LNCaP clone FGC (cell line): ENCODE results near the gene CHCT1.

Experiments
- DNase-seq: peaks from one replicate; pipeline ENCODE4 v3.0.0-alpha.2; 2011; ENCODE audit warnings: low read depth
- H3K4me3 ChIP-seq: 2 replicates; pipeline ENCODE4 v1.5.1; 2011; ENCODE audit warnings: mild to moderate bottlenecking, low read depth, low read length, control low read depth
- TF ChIP-seq, protein P1 (sequence below): IDR thresholded peaks from 2 replicates; pipeline ENCODE4 v1.5.1; 2012; ENCODE audit warnings: mild to moderate bottlenecking; ENCODE audit not compliant: control insufficient read depth, insufficient read depth; ENCODE audit errors: extremely low read depth

CHCT1 gene

DNA sequence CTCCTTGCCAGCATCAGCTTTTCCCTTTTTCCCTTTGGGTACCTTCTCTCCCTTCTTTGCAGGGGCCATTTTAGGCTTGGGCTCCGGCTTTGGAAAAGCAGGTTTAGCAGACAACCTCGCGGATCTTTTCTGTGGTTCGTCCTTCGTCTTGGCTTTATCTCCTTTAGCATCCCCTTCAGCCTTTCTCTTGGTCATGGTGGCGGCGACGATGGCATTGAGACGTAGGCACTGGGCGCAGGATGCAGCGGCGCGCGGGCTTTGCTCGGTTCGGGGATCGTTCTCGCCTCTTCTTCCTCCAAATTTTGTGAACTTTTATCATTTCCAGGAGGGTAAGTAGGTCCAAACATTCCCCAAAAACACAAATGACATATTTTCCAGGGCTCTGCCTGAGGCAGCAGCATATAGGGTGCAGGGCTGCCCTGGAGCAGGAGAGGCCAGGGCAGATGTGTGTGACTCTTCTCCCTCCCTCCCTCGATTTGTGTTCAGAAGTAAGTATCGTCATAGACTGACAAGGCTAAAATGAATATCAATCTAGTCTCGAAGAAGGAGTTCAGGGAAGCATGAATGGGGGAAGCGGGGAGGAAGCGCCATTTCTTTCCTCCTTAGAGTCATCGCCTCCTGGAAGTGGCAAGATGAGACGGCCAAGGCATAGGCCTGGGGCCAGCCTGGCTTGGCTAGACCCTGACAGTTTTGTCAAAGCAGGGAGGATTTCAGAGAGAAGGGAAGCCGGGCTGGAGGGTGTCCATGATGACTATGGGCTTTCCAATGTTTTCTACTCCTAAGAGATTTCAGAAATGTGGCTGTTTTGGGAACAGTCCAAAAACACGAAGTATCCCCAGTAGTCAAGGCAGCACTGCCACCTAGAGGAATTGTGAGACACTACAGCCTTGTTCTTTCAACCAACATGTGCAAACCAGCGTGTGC lies 13.2 kb downstream of the CHCT1 start:
- H3K4me3 ChIP-seq, result no peak overlapping the region
- TF ChIP-seq, protein P1, sequence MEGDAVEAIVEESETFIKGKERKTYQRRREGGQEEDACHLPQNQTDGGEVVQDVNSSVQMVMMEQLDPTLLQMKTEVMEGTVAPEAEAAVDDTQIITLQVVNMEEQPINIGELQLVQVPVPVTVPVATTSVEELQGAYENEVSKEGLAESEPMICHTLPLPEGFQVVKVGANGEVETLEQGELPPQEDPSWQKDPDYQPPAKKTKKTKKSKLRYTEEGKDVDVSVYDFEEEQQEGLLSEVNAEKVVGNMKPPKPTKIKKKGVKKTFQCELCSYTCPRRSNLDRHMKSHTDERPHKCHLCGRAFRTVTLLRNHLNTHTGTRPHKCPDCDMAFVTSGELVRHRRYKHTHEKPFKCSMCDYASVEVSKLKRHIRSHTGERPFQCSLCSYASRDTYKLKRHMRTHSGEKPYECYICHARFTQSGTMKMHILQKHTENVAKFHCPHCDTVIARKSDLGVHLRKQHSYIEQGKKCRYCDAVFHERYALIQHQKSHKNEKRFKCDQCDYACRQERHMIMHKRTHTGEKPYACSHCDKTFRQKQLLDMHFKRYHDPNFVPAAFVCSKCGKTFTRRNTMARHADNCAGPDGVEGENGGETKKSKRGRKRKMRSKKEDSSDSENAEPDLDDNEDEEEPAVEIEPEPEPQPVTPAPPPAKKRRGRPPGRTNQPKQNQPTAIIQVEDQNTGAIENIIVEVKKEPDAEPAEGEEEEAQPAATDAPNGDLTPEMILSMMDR, result peak; percentile 93
- peak; percentile 67 for DNase-seq

DNA sequence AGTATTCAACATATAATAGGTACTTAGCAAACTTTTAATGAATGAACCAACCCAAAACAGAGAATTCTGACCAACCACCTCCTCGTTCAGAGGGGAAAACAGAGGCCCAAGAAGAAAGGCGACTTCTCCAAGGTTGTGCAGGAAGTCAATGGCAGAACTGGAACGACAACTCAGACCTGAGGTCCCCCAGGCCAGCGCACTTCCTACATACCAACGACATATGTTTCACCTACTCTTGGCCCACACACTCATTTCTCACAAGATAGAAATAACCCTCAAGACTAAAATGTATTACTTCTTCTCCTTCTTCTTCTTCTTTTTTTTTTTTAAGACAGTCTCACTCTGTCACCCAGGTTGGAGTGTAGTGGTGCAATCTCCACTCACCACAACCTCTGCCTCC lies 14.4 kb downstream of the CHCT1 start:
- no peak overlapping the region for H3K4me3 ChIP-seq
- DNase-seq, result no peak
- TF ChIP-seq, protein P1, result no peak

DNA sequence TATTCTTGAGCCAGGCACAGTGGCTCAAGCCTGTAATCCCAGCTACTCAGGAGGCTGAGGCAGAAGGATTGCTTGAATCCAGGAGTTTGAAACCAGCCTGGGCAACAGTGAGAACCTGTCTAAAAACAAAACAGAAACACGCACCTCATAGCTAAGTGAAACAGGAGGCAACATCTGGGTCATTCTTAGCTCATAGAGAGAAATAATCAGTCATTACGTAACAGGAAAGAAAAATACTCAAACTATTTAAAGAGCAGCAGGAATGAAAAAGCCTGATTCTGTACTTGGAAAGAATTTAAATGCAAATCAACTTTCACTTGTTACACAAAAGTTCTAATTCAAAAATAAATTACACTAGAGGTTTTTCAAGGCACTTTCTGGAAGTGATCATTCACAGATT lies 17.2 kb downstream of the CHCT1 start:
- TF ChIP-seq, protein P1, result no peak
- no peak overlapping the region for H3K4me3 ChIP-seq
- no peak for DNase-seq

GRCh38 chr17:60442271-60443173 lies 20.2 kb downstream of the CHCT1 start:
- H3K4me3 ChIP-seq, result no peak overlapping the region
- DNase-seq, result no peak
- TF ChIP-seq, protein P1, result no peak

DNA sequence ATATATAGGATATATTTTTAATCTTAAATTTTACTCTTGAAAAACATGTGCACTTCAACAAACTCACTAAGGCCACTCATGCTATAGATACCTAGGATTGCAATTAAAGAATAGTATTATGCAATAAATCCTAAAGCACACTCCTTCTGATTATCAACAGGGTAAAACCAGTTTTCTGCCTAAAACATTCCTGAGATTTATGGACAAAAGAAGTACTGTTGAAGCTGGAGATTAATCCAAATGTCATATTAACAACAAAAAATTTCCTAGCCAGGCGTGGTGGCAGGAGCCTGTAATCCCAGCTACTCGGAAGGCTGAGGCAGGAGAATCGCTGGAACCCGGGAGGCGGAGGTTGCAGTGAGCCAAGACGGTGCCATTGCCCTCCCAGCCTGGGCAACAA lies 21.4 kb downstream of the CHCT1 start:
- DNase-seq, result no peak
- TF ChIP-seq, protein P1, result no peak

DNA sequence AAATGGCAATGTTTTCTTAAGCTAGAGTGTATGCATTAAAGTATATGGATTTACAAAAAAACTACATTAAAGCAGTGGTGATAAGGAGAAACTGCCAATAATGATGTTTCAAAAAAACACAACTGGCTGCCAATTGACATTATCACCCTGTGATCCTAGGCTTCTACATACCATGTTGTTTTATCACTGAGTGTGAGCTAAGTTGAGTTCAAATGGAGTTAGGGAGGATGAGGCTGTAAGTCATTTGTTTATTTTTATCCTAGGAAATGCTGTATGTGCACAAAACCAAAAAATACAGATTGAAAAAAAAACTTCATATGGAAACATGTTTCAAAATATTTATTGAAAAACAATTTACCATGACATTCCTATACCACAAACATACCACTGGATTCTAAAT lies 22.9 kb downstream of the CHCT1 start:
- no peak for DNase-seq
- TF ChIP-seq, protein P1, result no peak
- H3K4me3 ChIP-seq, result no peak overlapping the region

More for the DNA sequence above, 21.4 kb downstream of the CHCT1 start:
- H3K4me3 ChIP-seq, result no peak overlapping the region
